Measurements from ENCODE around the gene ASTL.

The ASTL gene

DNA sequence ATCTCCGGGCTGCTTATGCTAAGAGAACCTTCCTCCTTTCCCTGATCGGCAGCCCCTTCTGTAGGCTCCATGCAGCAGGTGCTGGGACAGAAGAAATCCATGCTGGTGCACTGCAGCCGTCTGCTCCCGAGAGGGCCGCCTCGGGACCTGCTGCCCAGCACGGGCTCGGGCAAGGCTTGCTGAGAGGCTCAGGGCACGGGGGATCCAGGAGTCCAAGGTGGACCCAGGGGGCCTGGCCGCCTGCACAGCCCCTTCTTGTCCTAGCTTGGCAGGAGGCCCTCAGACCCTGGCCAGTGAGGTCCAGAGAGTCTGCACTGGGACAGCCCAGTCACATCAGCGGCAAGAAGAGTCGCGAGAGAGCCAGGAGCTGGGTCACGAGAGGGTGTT is 20.2 kb upstream of the ASTL start:
- DNase-seq = no peak

DNA sequence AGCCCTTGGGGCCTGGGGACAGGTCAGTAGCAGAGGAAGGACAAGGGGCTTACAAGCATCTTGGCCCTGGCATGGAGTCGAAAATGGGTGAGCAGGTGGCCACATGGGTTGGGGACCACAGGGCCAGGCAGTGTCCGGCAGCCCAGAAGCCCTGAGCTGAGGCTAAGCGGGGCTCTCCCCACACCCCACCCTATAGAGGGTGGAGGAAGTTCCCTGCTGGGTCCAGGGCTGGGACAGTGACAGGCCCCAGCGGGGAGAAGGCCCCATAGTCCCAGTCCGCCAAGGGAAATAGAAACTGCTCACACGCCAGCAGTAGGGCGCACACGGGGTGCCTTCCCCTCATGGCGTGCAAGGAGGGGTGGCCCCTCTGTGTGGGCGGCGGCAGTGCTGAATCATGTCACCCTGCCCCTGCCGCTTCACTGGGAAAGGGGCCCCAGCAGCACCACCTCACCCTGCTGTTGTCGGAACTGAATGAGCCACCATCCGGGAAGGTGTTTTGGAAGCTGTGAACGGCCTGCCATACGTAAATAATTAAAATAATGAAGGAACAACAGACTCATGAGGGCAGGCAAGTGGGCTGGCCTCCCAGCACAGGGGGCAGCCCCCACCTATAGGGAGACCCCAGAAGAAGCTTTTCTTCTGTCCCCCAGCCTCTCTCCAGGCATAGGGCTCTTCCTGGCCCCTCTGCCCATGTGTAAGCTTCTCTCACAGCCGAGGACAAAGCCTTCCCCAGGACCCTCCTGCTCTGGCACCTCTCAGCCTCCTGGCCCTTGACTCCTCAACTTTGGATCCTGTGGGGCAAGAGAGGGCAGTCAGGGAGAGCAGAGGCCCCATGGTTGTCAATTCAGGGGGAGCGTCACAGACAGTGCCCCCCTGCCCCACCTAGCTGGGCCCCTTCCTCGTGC is 19.6 kb upstream of the ASTL start:
- peak; percentile 70 for DNase-seq

DNA sequence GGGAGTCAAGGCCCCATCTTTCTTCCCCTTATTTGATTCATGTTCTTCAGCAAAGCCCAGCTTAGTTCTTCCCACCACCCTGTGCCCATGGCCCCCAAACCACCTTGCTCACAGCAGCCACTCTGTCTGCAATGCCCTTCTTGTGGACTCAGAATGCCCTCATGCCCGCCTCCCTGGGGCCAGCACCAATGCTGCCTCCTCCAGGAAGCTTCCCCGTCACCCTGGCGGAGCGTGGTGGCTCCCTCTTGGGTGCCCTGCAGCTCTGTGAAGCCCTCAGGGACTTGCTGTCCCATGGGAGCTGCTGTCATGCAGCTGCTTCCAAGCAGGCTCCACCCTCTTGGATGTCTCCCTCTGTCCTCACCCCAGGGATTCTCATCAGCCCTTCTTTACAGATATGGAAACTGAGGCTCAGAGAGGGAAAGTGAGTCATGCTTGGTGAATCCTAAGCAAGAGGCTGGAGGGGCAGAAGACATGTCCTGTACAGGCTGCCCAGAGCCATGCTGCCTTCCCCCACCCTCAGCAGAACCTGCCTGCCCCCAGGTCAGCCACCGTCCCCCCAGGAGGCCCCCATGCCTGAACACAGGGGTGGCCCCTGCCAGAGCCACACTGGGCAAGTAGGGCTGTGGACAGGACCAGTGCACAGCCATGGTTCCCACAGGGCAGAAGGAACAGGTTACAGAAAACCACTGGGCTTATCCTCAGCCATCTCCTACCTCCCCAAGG is 18.8 kb upstream of the ASTL start:
- no peak for DNase-seq

DNA sequence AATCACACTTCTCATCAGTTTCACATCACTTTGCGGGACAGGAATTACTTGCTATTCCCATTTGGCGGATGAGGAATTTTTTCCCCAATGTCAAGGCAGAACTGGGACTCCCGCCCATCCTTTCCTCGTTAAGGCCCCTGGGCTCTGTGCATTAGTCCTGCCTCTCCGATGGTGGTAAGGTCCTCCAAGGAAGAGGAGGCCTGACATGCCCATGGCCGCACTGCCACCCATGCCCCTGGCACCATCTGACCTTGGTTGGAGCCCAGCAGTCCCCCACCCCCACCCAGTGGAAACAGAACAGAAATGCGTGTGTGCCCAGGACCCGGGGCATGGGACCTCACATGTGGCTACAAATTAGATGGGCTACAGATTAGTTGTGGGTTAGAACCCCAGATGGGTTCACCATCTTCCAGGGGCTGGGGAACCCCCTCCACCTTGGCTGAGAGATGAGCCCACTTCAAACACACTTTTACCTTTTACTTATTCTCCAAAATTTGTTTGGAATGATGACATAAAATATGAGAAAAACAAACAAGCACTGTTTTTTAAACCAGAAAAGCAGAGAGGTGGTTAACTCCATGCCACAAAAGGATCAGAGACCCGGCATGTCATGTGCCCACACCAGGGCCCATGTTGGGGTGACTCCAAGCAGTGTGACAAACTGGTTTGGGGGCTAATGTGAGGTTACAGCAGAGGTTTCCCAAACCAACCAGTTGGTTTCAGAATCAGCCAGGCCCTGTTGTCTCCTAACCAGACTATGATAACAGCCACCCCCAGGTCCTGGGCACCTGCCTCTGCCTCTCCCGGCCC is 17.9 kb upstream of the ASTL start:
- peak; percentile 54 for DNase-seq

DNA sequence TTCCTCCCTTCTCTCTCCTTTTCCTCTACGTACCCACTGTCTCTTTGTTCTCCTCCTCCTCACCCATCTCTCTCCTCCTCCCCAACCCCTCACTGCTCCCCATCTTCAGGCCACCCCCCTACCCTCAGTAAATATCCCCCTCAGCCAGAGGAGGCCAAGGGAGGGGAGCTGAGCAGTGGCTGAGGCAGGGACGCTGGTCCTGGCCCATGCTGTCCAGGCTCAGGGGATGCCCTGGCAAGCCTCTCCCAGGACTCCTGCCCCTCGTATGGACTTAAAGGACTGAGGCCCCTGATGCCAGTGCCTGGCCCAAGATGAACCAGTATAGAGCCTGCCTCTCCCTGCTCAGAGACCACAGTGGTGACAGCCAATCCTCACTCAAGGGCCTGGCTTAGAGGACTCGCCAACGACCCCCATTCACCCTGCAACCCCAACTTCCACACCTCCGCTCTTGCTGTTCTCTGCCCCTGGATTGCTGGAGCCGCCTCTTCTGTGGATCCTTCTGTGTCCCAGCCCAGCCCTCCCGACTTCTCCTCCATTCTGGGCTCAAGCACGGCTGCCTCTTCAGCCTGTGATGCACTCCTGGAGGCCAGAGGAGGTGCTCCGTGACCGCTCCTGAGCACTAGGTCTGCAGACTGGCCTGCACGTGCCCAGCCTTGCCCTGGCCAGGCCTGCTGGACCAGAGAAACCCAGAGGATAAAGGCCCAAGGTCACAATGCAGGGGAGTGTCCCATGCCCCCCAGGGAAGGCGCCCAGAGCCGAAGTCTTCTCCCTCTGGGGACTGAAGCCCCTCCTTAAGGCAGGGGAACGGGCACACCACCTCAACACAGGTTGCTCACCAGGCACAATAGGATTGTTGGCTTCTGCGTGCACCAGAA is 16.4 kb upstream of the ASTL start:
- DNase-seq = no peak

DNA sequence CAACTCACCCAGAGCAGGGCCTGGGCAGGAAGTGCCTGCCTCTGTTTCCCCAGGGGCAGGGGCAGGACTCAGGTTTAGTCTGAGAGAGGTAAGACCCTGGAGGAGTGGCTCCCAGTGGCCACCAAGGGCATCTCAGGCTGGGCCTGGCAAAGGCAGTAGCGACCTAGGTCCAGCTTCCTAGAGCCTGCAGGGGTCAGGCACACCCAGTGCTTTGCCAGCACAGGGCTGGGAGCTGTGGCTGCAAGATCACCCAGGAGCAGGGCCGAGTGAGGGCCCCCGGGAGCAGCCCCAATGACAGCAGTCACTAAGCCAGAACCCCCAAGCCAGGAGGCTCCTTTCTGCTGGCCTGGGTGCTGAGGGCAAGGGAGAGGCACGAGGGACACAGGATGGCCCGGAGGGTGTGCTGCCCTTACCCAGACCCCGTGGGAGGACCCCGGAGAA is 15.7 kb upstream of the ASTL start:
- no peak for DNase-seq

DNA sequence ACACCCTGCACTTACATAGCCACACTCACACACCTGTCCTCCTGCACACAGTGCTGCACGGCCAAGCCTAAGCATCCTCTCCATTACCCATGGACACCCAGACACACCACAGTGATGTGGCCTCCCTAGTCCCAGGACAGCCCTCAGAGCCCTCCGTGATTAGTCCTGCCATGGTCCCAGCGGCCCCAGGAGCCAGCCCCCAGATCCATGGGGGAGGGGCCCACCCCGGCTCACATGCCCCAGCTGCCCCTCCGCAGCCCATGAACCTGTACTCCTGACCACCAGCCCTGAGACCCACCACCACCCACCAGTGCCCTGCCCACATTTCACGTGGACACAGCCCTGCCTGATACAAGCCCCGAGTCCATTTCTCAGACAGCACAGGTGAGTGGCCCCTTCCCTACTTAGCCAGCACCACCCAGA is 15.0 kb upstream of the ASTL start:
- DNase-seq = no peak

DNA sequence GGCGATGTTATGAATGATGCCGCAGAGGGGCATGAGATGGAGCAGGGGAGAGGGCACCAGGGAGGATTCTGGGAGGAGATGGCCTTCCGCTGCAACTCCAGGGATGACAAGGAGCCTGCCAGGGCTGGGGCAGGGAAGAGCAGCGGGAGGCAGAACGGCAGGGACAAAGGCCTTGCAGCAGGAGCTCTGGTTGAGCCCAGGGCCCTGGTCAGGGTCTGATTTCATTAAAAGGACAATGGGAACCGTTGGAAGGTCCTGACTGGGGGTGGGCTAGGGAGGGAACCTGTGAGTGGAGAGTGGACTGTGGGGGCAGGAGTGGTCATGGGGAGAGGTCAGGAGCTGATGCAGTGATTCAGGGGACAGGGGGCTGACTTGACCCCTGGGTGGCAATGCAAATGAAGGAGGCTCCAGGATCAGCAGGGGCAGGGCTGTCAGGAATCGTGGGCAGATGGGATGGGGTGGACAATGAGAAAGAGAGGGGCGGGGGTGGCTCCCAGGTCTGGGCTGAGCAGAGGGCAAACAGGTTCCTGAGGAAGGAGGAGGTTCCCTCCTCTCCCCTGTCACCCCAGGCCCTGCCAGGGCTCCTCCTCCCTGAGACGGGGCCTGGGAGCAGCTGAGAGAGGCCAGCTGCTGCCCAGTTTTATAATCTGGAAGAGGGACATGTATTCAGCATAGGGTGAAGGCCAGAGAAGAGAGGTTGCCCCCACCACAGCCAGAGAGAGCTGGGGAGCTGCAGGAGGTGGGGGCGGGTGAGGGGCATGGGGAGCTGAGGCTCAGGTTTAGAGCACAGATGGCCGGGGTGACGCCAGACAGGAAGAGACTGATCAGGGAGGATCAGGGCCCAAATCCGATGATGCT is 14.2 kb upstream of the ASTL start:
- DNase-seq = no peak

DNA sequence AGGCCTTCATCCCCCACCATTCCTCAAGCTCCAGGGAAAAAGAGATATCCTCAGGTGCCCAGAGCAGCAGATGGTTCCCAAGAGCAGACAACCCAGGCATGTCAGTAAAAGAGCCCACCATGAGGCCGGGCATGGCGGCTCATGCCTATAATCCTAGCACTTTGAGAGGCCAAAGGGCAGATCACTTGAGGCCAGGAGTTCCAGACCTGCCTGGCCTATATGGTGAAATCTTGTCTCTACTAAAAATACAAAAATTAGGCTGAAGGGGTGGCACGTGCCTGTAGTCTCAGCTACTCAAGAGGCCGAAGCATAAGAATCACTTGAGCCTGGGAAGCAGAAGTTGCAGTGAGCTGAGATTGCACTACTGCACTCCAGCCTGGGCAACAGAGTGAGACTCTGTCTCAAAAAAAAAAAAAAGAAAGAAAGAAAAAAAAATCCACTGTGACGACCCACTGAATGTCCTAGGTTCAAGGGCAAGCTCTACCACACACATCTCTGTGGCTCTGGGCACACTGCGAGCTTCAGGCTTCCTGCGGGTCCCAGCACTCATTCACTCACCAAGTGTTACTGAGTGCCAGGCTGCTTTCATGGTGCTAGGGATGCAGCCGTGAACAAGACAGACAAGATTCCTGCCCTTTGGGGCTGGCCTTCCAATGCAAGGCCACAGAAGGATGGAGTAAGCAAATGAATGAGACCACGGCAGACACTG is 13.4 kb upstream of the ASTL start:
- no peak for DNase-seq

DNA sequence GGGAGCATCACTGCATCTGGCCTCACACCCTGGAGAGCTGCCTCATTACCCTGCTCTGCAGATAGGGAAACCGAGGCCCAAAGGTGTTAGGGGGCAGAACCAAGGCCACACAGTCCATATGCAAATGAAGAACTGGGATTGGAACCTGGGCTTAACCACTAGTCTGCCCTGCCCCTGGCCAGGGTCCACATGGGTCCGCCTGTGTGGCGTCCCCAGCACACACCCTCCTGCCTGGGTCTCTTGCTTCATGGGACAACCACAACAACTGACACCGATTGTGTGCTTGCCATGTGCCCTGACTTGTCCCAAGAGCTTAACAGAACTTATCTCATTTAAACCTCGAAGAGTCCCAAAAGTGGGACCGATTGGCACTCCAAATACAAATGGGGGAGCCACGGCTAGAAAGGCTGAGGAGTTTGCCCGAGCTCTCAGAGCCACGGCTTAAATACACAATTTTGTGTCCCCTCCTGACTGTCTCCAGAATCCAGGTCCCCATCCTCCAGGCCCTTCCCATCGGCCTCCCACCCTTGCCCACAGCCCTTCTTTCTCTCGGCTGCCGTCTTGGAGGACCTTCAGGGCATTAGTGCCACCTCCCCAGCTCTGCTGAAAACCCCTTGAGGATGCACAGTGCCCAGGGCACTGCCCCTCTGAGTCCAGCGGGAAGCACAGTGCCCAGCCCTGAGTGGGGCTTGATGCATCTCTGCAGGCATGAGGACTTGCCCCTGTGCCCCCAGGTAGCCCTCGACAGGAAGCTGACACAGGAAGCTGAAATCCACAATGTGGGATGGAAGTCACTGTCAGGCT is 12.7 kb upstream of the ASTL start:
- no peak for DNase-seq

DNA sequence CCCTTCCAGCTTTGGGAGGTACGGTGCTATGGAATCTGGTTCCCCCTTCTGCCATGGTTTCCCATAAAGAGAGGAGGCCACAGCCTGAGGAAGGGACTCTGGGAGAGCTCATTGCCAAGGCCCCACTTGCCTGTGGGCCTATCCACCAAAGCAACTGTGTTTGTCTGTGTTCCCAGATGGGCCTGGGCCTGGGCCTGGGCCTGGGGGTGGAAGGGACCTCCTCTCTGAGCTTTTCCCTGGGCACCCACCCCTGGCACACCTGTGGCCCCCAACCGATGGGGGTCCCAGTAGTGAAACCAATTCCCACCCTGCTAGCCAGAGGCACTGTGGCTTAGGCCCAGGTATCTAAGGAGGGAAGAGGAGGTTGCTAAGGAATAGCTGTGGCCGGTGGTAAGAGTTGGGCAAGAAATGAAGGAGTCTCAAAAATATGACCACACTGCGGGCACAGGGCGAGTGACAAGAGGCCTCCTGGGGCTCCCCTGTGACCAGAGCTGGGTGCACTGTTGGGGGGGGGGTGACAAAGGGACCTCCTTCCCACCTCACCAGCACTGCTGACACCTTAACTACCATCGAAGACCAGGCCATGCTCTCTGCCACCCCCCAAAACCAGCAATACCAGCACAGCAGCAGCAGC is 11.8 kb upstream of the ASTL start:
- no peak for DNase-seq

DNA sequence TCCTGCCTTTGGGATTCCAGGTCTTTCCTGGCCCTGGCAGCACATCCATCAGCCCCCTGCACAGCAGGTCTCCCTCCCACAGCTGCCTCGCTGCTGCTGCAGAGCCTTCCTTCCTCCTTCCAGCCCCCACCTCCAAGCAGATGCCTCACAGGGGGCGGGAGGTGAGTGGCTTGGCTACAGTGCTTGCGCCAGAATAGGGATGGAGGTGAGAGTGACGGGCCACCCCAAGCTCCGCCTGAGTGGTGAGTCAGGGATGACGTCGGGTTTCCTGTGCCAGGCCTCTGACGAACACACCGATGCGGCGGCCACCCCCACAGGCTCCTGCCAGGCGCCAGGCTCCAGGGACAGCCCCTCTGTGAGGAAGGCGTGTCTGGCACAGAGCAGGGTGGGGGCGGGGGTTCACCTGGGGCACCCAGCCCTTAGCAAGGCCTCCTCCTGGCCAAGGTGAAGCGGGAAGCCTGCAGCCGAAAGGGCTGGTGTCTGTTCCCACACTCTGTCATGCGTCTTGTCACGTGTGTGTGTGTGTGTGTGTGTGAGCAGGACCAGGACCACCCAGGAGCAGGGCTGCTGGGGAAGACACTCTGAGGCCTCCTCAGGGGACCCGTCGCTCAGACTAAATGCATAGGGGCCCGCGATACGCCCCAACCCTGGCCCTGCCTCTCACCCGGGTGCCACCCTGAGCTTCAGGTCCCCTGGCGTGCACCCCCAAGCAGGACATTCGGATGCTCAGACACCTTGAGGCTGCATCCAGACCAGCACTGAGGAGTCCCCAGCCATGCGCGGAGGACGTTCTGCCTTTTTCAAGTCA is 10.3 kb upstream of the ASTL start:
- DNase-seq = peak; percentile 97

DNA sequence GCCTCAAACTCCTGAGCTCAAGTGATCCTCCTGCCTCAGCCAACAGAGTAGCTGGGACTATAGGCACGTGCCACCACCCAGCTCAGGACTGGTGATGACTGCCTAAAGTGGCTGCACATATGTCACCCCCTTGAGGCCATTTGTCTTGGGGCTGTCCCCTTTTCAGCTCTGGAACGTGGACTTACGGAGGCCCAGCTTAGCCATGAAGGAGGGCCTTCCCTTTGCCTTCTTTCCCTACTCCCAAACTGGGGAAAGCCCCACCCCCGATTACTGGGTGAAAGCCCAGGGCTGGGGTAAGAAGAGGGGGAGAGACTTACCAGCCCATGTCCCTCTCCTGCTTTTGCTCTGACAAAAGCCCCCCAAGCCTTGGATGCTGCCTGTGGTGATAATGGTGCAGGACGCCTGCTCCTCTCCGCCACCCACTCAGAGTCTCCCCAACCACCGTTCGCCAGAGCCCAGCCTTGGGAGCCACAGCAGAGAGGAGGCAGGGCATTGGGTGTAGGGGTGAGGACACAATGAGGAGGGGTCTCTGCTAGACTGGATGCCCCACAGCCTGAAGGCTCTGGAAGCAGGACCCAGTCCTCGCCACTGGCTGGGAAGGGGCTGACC is 9.4 kb upstream of the ASTL start:
- DNase-seq = no peak

DNA sequence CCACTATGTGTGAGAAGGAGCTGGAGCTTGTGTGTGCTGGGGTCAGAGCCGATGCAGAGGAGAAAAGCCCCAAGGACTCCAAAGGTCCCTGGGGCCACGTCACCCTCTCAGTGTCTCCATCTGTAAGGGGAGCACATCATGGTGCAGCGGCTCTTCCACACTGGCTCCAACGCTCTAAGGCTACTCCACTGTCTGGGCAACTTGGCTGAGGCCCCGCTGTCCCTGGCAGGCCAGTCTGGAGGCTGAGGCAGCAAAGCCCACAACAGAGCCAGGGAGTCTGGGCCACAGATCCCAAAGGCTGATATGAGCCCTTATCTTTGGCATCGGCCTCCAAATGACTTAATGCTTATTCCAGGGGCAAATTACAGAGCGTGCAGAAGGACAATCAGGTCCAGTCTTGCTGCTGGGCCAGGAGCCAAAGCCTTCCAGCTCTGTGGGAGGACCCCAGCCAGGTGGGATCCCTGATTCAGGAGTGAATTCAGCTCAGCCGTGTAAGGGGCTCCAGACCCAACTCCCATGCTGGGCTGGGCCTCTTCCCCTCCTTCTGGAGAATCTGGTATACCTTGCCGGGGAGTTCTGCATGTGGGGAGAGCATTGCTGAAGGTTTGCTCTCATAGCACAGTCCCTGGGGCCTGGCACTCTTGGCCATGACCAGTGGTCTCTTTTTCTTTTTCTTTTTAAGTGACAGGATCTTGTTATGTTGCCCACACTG is 8.7 kb upstream of the ASTL start:
- DNase-seq = no peak

DNA sequence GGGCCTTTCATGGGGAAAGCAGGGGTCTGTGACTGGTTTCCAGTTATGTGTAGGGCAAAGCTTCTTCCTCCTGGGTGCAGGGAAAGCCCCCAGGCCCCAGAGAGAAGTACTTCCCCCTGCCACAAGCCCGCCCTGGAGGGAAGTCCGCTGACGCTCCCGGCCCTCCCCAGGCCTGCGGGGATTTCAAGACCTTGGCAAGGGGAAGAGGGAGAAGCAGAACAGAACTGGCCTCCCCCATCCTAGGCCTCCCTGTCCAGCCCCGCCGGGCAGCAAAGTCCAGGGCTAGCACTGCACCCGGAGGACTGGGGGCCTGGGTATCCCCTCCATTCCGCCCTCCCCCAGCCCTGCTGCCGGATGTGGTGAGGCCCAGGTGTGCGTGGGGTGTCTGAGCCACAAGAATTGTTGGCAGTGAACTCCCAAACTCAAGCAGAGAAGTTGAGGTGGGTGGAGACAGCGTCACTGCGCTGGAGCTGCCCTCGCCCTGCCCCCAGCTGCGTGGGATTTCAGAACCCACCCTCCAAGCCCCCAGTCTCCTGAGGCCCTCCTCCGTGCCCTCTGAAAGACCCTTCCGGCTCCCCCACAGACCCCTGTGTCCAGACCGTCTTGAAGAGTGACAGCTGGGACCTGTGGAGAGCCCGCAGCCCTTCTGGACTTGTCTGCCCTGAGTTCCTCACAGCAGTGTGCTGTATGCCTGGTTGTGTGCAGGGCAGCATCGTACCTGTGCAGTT is 8.0 kb upstream of the ASTL start:
- DNase-seq = peak; percentile 90

DNA sequence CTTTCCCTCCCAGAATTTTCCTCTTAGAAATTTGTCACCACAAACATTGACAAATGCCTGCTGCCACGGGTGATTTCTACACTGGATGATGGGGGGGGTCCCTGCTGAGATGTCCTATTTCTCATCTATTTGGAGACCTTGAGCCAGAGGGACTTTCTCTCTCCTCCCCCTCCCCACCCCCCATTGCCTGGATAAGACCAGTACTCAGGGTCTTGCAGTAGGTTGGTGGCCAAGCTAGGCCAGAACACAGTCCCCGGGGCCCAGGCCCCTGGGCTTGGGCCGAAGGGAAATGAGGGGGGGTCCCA is 7.5 kb upstream of the ASTL start:
- DNase-seq = no peak

All from CD4-positive, alpha-beta T cell treated with Interleukin-12 subunit alpha and Interleukin-12 subunit beta, for 1 hour (primary cell).